Measurements from ENCODE around the gene PHTF2.

Gene PHTF2

GRCh38 chr7:77903597-77903996 is 105.0 kb downstream of the PHTF2 start:
- DNase-seq (ENCODE audit: low read depth): peak; percentile 22
- TF ChIP-seq, protein P1, sequence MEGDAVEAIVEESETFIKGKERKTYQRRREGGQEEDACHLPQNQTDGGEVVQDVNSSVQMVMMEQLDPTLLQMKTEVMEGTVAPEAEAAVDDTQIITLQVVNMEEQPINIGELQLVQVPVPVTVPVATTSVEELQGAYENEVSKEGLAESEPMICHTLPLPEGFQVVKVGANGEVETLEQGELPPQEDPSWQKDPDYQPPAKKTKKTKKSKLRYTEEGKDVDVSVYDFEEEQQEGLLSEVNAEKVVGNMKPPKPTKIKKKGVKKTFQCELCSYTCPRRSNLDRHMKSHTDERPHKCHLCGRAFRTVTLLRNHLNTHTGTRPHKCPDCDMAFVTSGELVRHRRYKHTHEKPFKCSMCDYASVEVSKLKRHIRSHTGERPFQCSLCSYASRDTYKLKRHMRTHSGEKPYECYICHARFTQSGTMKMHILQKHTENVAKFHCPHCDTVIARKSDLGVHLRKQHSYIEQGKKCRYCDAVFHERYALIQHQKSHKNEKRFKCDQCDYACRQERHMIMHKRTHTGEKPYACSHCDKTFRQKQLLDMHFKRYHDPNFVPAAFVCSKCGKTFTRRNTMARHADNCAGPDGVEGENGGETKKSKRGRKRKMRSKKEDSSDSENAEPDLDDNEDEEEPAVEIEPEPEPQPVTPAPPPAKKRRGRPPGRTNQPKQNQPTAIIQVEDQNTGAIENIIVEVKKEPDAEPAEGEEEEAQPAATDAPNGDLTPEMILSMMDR (conservative IDR thresholded peaks at IDR 0.05; ENCODE audit: low read length): peak; percentile 30
- no peak overlapping the region for H3K4me3 ChIP-seq (ENCODE audit: low read length)

GRCh38 chr7:77904252-77904651 is 105.7 kb downstream of the PHTF2 start:
- peak; percentile 11 for DNase-seq (ENCODE audit: low read depth)
- TF ChIP-seq, protein P1 (conservative IDR thresholded peaks at IDR 0.05; ENCODE audit: low read length): no peak

DNA sequence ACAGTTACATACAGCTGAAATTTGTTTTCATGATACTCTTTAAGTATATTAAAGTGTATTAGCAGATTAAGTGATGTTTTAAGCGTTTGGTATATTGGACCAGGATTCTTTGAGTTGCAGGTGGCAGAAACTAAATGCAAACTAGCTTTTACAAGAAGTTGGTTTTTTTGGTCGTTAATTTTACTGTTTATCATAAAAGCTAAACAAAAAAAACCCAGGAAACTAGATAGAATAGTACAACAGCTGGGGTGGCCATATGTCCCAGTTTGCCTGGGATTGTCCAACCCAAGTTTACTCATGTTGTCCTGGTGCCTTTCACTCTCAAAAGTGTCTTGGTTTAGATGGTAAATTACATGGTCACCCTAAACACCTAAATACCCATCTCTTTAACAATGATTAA is 108.7 kb downstream of the PHTF2 start:
- no peak overlapping the region for H3K4me3 ChIP-seq (ENCODE audit: low read length)
- DNase-seq (ENCODE audit: low read depth): no peak
- TF ChIP-seq, protein P1 (conservative IDR thresholded peaks at IDR 0.05; ENCODE audit: low read length): no peak

More at GRCh38 chr7:77904252-77904651, 105.7 kb downstream of the PHTF2 start:
- H3K4me3 ChIP-seq (ENCODE audit: low read length): no peak overlapping the region

- DNase-seq (ENCODE audit: low read depth): no peak
- TF ChIP-seq, protein P1 (conservative IDR thresholded peaks at IDR 0.05; ENCODE audit: low read length): no peak
- H3K4me3 ChIP-seq (ENCODE audit: low read length): no peak overlapping the region
These were observed 110.1 kb downstream of the PHTF2 start for GRCh38 chr7:77908664-77909063.

DNA sequence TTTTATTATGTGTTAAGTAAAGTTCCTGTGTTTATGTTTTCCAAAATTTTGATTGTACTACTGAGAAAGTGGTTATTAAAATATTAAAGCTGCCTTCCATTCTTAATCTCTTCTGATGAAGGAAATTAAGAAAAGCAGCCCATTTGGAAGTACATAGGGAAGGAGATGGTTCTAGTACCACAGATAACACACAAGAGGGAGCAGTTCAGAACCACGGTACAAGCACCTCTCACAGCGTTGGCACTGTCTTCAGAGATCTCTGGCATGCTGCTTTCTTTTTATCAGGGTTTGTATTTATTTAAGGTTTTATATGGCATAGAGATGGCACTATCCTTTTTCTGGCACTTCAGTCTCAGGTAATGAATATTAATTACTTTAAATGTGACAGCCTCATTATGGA is 111.6 kb downstream of the PHTF2 start:
- TF ChIP-seq, protein P1 (conservative IDR thresholded peaks at IDR 0.05; ENCODE audit: low read length): no peak; the same call in 1 of the 2 replicates
- H3K4me3 ChIP-seq (ENCODE audit: low read length): no peak overlapping the region
- DNase-seq (ENCODE audit: low read depth): no peak

DNA sequence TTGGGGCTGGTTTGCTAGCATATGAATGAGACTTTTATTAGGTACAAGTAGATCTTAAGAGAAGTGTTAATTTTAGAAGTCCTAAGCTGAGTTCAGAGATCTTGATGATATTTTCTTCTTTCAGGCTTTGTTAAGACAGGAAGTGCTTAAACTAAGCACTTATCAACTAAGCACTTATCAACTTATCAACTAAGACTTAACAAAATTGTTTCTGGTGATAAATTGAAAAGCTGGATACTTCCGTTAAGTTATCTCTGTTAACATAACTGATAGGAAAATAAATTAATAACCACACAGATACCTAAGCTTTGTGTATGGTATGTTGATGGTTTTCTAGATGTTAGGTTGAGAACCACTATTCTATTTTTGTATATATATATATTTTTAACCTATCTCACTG is 113.7 kb downstream of the PHTF2 start:
- DNase-seq (ENCODE audit: low read depth): no peak
- TF ChIP-seq, protein P1 (conservative IDR thresholded peaks at IDR 0.05; ENCODE audit: low read length): no peak
- no peak overlapping the region for H3K4me3 ChIP-seq (ENCODE audit: low read length)

DNA sequence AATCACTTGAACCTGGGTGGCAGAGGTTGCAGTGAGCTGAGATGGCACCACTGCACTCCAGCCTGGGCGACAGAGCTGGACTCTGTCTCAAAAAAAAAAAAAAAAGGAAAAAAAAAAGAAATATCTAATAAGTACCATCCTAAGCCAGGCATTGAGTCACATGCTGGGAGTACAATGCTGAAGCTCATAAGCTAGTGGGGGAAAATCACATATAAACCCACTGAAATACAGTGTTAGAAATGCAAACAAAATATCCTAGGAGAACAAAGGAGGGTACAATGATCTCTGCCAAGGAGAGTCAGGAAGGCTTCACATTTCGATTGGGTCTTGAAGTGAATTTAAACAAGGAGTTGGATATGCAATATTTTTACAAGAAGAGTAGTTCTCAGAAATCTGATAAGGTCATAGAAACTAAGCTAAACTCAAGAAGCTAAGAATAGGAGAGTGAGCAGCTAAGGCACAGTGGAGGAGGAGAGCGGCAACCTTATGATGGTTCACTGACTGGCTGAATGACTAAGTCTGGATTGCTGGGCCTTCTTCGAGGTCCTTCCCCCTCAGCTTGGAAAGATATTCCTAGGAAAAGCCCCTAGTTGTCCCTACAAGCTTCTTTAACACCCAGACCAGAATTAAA is 115.5 kb downstream of the PHTF2 start:
- H3K4me3 ChIP-seq (ENCODE audit: low read length): no peak overlapping the region
- no peak for DNase-seq (ENCODE audit: low read depth)
- TF ChIP-seq, protein P1 (conservative IDR thresholded peaks at IDR 0.05; ENCODE audit: low read length): no peak
